Activated CD4-positive, alpha-beta T cell treated with anti-CD3 and anti-CD28 coated beads for 36 hours (primary cell): ENCODE data around the gene ACKR1. TPM values are rescaled to one million over a fixed set of nuclear protein-coding genes. Genes with fewer than 3 reads are reported as not detected.

Experiments
- ATAC-seq: fragments of 200-7000 bp; cut with Tn5 transposase; one replicate; pipeline ENCODE4 v1.10.0; 2021; ENCODE audit warnings: mild to moderate bottlenecking, moderate library complexity
- CTCF ChIA-PET: fragments of 350-600 bp; sonication (Branson Sonifier 250); formaldehyde crosslinking; loops from one replicate; lab custom pipeline; 2021; ENCODE audit warnings: antibody characterized with exemption; lab: Charles Lee
- POLR2A ChIA-PET: fragments of 350-600 bp; sonication (Branson Sonifier 250); formaldehyde crosslinking; loops from one replicate; lab custom pipeline; 2021; ENCODE audit warnings: antibody characterized with exemption, inconsistent platforms; lab: Charles Lee
- DNase-seq: peaks from one replicate; pipeline ENCODE4 v3.0.0-alpha.2; 2020
- H3K27ac Mint-ChIP-seq: one replicate; pipeline ENCODE4 v1.8.0; 2021; ENCODE audit warnings: mixed read lengths
- H3K27me3 Mint-ChIP-seq: one replicate; pipeline ENCODE4 v1.8.0; 2021; ENCODE audit warnings: mixed read lengths
- H3K36me3 Mint-ChIP-seq: one replicate; pipeline ENCODE4 v1.8.0; 2021; ENCODE audit warnings: low read depth, mixed read lengths
- H3K4me1 Mint-ChIP-seq: one replicate; pipeline ENCODE4 v1.8.0; 2021; ENCODE audit warnings: mixed read lengths
- H3K4me3 Mint-ChIP-seq: one replicate; pipeline ENCODE4 v1.8.0; 2021; ENCODE audit warnings: mild to moderate bottlenecking, moderate library complexity, mixed read lengths
- H3K9me3 Mint-ChIP-seq: one replicate; pipeline ENCODE4 v1.8.0; 2021; ENCODE audit warnings: low read depth, mixed read lengths
- intact Hi-C, 2 experiments: fragments of 100-400 bp; cut with DNase I in 1 of 2; cut with micrococcal nuclease in 1 of 2; formaldehyde crosslinking; loops; one replicate each; pipeline versions ENCODE4 v1.14.2 to v1.15.1; 2022 to 2024; cut with DNase I, micrococcal nuclease
- total RNA-seq, 2 experiments: library from RNA; stranded (reverse); gene quantifications; one replicate each; pipeline ENCODE4 v1.2.3, GENCODE V29; 2021

ACKR1 gene
- total RNA-seq, 2 experiments from 2014 or later: not detected

GRCh38 chr1:159172614-159173291 lies 31.9 kb upstream of the ACKR1 start:
- CTCF ChIA-PET: interaction anchor here (0.7 to 1.0 kb wide), 2 partner anchors 41 to 188 kb away, joined by 3 to 5 read pairs; no protein-coding TSS in a partner anchor
- peaks cover 3% of the 10 kb centered on the region for H3K4me1 Mint-ChIP-seq

GRCh38 chr1:159173320-159173719 lies 31.4 kb upstream of the ACKR1 start:
- DNase-seq (no peak), ATAC-seq (no peak)
- peaks cover 49% of the 10 kb centered on the region for H3K27me3 Mint-ChIP-seq
- ChIA-PET CTCF (interaction anchor here (1.0 kb wide), 2 partner anchors 25 to 41 kb away, joined by 4 to 5 read pairs; no protein-coding TSS in a partner anchor), POLR2A (no interaction called here)
- H3K9me3 Mint-ChIP-seq: no peaks in the 10 kb centered on the region
- H3K27ac Mint-ChIP-seq: no peak overlapping the region
- intact Hi-C loops: no loop called here
- H3K36me3 Mint-ChIP-seq: peaks cover 2% of the 10 kb centered on the region
- no peak overlapping the region for H3K4me3 Mint-ChIP-seq
- peaks cover 3% of the 10 kb centered on the region for H3K4me1 Mint-ChIP-seq

More at GRCh38 chr1:159172614-159173291, 31.9 kb upstream of the ACKR1 start:
- Mint-ChIP-seq H3K27me3 (peaks cover 52% of the 10 kb centered on the region), H3K9me3 (no peaks in the 10 kb centered on the region), H3K27ac (no peak overlapping the region), H3K36me3 (peaks cover 2% of the 10 kb centered on the region), H3K4me3 (no peak overlapping the region)
- ATAC-seq: no peak
- intact Hi-C loops: no loop called here
- POLR2A ChIA-PET: no interaction called here
- no peak for DNase-seq

- DNase-seq (no peak), ATAC-seq (no peak)
- H3K27ac Mint-ChIP-seq: no peak overlapping the region
- CTCF ChIA-PET: interaction anchor here (1.1 to 1.8 kb wide), 4 partner anchors 14 to 43 kb away, joined by 3 to 6 read pairs (median 4); no protein-coding TSS in a partner anchor
- peaks cover 45% of the 10 kb centered on the region for H3K27me3 Mint-ChIP-seq
- H3K4me3 Mint-ChIP-seq: no peak overlapping the region
- H3K4me1 Mint-ChIP-seq: peaks cover 3% of the 10 kb centered on the region
- no peaks in the 10 kb centered on the region for H3K9me3 Mint-ChIP-seq
- POLR2A ChIA-PET: no interaction called here
- H3K36me3 Mint-ChIP-seq: peaks cover 2% of the 10 kb centered on the region
- intact Hi-C loops: no loop called here
These were observed 29.1 kb upstream of the ACKR1 start for GRCh38 chr1:159175571-159175970.

GRCh38 chr1:159177272-159177907 lies 27.3 kb upstream of the ACKR1 start:
- Mint-ChIP-seq H3K9me3 (no peaks in the 10 kb centered on the region), H3K27ac (no peak overlapping the region), H3K4me1 (no peaks in the 10 kb centered on the region), H3K4me3 (no peak overlapping the region), H3K36me3 (no peaks in the 10 kb centered on the region), H3K27me3 (peaks cover 44% of the 10 kb centered on the region)
- DNase-seq (peak; percentile 60), ATAC-seq (peak; percentile 49)
- ChIA-PET POLR2A (no interaction called here), CTCF (interaction anchor here (0.6 to 1.0 kb wide), 2 partner anchors 20 to 37 kb away, joined by 3 read pairs; no protein-coding TSS in a partner anchor)
- intact Hi-C loops: no loop called here

- Mint-ChIP-seq H3K27ac (no peak overlapping the region), H3K4me1 (no peaks in the 10 kb centered on the region), H3K27me3 (peaks cover 36% of the 10 kb centered on the region), H3K36me3 (no peaks in the 10 kb centered on the region), H3K4me3 (no peak overlapping the region), H3K9me3 (no peaks in the 10 kb centered on the region)
- DNase-seq: no peak
- ATAC-seq: no peak
- POLR2A ChIA-PET: no interaction called here
- CTCF ChIA-PET: no interaction called here
- intact Hi-C loops: no loop called here
These were observed 24.8 kb upstream of the ACKR1 start for GRCh38 chr1:159179906-159180305.

- no peak for ATAC-seq
- no peak overlapping the region for H3K4me3 Mint-ChIP-seq
These were observed 24.2 kb upstream of the ACKR1 start for GRCh38 chr1:159180516-159180915.

GRCh38 chr1:159181328-159182024 lies 23.2 kb upstream of the ACKR1 start:
- Mint-ChIP-seq H3K27me3 (peaks cover 41% of the 10 kb centered on the region), H3K36me3 (no peaks in the 10 kb centered on the region), H3K4me1 (no peaks in the 10 kb centered on the region), H3K27ac (no peak overlapping the region), H3K4me3 (no peak overlapping the region), H3K9me3 (no peaks in the 10 kb centered on the region)
- intact Hi-C loops: no loop called here
- DNase-seq (no peak), ATAC-seq (no peak)
- CTCF ChIA-PET: no interaction called here
- POLR2A ChIA-PET: no interaction called here

More at GRCh38 chr1:159180516-159180915, 24.2 kb upstream of the ACKR1 start:
- DNase-seq: no peak
- Mint-ChIP-seq H3K9me3 (no peaks in the 10 kb centered on the region), H3K36me3 (no peaks in the 10 kb centered on the region), H3K27me3 (peaks cover 37% of the 10 kb centered on the region), H3K4me1 (no peaks in the 10 kb centered on the region), H3K27ac (no peak overlapping the region)
- intact Hi-C loops: no loop called here
- ChIA-PET CTCF (no interaction called here), POLR2A (no interaction called here)

- POLR2A ChIA-PET: no interaction called here
- peaks cover 3% of the 10 kb centered on the region for H3K4me1 Mint-ChIP-seq
- no peak overlapping the region for H3K4me3 Mint-ChIP-seq
- CTCF ChIA-PET: interaction anchor here (1.0 to 3.1 kb wide), 4 partner anchors 13 to 31 kb away, joined by 3 to 16 read pairs (median 6); no protein-coding TSS in a partner anchor
- peaks cover 52% of the 10 kb centered on the region for H3K27me3 Mint-ChIP-seq
- no peaks in the 10 kb centered on the region for H3K9me3 Mint-ChIP-seq
- intact Hi-C loops: no loop called here
- no peak for DNase-seq
- no peak overlapping the region for H3K27ac Mint-ChIP-seq
- no peak for ATAC-seq
- no peaks in the 10 kb centered on the region for H3K36me3 Mint-ChIP-seq
These were observed 20.5 kb upstream of the ACKR1 start for GRCh38 chr1:159184201-159184600.

GRCh38 chr1:159185121-159185520 lies 19.6 kb upstream of the ACKR1 start:
- no peak for DNase-seq
- H3K27me3 Mint-ChIP-seq: peaks cover 54% of the 10 kb centered on the region
- ChIA-PET POLR2A (no interaction called here), CTCF (interaction anchor here (1.9 to 3.1 kb wide), 2 partner anchors 12 to 24 kb away, joined by 6 to 16 read pairs; no protein-coding TSS in a partner anchor)
- H3K4me3 Mint-ChIP-seq: no peak overlapping the region
- H3K9me3 Mint-ChIP-seq: no peaks in the 10 kb centered on the region
- H3K36me3 Mint-ChIP-seq: no peaks in the 10 kb centered on the region
- intact Hi-C loops: no loop called here
- peaks cover 3% of the 10 kb centered on the region for H3K4me1 Mint-ChIP-seq
- no peak for ATAC-seq
- H3K27ac Mint-ChIP-seq: no peak overlapping the region

GRCh38 chr1:159187033-159187432 lies 17.6 kb upstream of the ACKR1 start:
- no peak for ATAC-seq
- Mint-ChIP-seq H3K4me3 (no peak overlapping the region), H3K27ac (no peak overlapping the region), H3K27me3 (peaks cover 54% of the 10 kb centered on the region), H3K4me1 (peaks cover 3% of the 10 kb centered on the region), H3K9me3 (no peaks in the 10 kb centered on the region), H3K36me3 (no peaks in the 10 kb centered on the region)
- ChIA-PET POLR2A (no interaction called here), CTCF (no interaction called here)
- intact Hi-C loops: no loop called here
- DNase-seq: no peak

GRCh38 chr1:159187647-159188374 lies 16.9 kb upstream of the ACKR1 start:
- ChIA-PET POLR2A (no interaction called here), CTCF (interaction anchor here (0.6 to 1.1 kb wide), 2 partner anchors 9 kb away, joined by 3 read pairs; no protein-coding TSS in a partner anchor)
- intact Hi-C loops: no loop called here
- no peak overlapping the region for H3K4me3 Mint-ChIP-seq
- no peak for ATAC-seq
- peaks cover 3% of the 10 kb centered on the region for H3K4me1 Mint-ChIP-seq
- no peak for DNase-seq
- no peak overlapping the region for H3K27ac Mint-ChIP-seq
- H3K9me3 Mint-ChIP-seq: no peaks in the 10 kb centered on the region
- H3K36me3 Mint-ChIP-seq: no peaks in the 10 kb centered on the region
- peaks cover 55% of the 10 kb centered on the region for H3K27me3 Mint-ChIP-seq
